ENCODE data around the gene GIMAP5.
"Not testable (repeated sequence)": the region's sequence is repeated elsewhere in the genome, so short reads cannot be mapped to it uniquely, and the experiment has no call there.

GIMAP5 gene

DNA sequence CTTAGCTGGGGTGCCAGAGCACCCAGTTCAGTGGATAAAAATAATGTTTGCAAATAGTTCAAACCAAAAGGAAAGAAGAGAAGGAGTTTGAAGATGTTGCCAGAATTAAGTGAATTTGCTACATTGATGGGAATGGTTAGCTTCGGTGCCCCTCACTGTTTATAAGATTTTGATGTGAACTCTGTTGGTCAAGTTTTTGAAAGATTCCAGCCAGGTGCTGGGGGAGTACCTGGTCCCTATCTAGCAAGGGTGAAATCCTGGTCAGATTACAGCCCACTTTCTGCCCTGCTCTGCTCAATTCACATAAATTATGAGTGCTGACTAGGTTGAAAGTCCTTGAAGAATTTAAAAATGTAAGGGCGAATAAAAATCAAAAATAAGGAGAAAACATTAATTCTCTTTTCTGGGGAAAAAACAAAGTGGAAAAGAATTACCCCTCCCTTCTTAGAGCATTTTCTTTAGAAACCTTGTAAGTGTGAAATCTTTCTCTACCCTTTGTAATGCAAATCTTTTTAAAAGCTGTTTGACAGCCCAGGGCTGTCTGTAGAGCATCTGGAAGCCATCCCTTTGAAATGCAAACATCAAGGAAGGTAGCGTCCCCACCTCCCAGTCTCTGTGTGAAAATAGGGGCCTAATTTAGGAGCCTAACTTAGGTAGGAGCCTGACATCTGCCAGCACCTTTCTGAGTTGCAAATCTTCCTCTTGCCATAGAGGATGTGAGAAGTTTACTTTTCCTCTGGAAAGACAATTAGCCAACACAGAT, 1.4 kb upstream of the GIMAP5 start:
- DNase-seq, result no peak

DNA sequence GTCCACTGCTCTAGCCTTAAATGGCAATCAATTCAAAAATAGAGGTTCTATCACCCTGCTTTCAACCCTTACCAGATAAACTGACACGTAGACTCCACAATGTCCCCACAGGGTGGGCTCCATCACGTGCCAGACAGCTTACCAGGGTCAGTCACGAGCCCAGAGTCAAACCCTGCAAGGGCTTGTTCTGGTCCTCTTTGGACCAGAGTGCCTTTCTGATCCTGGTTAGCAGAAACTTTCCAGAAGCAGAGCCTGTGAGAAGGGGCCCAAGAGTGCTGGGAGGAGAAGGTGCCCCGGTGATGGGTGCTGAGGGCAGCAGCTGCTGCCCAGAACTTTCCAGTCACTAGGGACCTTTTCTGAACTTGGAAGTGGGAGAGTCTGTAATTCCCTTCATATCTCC, 354 bp upstream of the GIMAP5 start:
- DNase-seq, result no peak

DNA sequence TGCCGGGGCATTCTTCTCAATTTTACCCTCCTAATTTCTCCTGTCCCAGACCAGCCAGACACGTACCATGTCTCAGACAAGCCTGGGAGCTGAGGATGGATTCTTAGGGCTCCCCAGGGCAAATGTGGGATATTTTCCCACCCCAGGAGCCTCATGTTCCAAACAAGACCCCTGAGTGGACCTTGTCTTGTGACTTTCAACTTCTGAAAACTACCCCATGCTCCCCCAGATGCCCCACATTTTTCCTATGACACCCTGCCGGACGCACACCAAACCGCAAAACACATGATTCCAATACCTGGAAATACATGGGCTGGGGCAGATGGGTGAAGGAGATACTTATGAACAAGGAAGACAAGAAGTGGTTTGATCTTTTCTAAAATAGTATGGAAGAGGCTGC, 874 bp downstream of the GIMAP5 start:
- DNase-seq, result no peak

DNA sequence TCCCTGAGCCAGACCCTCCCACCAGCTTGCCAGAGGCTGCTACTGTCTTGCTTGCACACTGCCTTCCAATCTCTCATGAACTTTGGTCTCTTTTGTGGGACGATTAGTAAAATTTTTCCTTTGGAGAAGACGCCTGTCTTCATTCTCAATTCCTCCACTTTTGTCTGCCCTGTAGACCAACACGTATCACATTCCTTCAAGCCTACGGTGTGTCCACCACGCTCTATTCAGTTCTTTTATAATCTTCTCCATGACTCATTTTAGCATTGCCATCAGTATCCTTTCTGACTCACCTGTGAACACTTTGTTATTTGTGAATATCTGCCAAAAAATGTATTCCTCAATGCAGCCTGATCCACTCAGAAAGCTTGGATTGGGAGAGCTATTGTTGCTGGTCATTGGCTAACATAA, 1.4 kb downstream of the GIMAP5 start:
- DNase-seq, result peak in 1 of 5 experiments; percentile 47

DNA sequence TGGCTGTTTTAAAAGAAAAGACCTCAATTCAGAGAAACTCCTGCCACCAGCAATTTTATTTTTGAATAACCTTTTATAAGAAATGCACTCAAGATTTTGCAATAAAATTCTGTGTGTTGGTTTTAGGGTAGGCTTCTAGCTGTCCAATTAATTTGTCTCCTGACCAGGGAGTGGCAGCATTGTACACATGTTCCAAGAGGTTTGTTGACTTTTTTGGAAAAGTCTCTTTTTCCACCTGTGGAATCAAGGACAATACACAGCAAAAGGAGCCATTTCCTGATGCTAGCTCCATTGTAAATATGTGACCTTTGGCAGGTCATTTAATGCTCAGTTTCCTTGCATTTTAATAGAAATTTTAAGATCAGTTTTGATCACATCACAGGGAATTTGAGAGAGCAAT, 1.8 kb downstream of the GIMAP5 start:
- DNase-seq, result no peak

DNA sequence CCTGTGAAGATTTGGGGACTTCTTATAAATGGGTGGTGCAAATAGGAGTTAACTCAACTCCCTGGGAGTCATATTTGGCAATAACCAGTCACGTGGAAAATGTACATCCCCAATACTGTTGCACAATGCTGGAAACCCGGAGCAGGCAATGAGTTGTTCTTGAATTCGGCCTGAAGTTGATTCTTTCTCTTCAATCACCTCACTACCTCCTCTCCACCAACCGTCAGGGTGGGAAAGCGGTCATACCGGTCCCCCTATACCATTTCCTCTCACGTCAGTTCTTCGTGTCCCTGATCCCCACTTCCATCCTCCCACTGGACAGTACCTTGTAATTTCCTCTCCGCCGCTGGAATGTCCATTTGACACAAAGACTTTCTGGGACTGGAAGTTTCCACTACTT, 2.8 kb downstream of the GIMAP5 start:
- DNase-seq, result no peak

- DNase-seq, result no peak
Measured at GRCh38 chr7:150742286-150742968, 5.2 kb downstream of the GIMAP5 start.

- DNase-seq, result no peak
Measured at GRCh38 chr7:150744041-150744656, 6.9 kb downstream of the GIMAP5 start.

- DNase-seq, result no peak
Measured at GRCh38 chr7:150745086-150745485, 7.9 kb downstream of the GIMAP5 start.

- DNase-seq, result no peak
Measured at GRCh38 chr7:150745876-150746275, 8.7 kb downstream of the GIMAP5 start.

DNA sequence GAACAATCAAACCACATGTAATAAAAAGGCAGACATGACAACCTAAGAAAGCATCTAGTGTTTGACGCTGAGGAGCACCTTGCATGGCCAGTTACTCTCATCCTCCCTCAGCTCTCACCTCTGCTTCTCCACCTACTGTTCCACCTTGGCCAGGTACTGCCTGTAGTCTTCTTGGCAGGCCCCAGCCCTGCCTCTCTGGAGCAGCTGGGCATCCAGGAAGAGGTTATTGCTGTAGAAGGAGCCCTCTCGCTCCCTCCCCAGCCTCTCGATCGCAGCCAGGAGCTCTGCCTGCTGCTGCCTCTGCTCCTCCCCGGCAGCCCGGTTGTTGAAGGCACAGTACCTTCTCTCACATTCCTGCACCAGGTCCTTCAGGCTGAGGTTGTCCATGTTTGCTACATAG, 9.7 kb downstream of the GIMAP5 start:
- DNase-seq, result no peak

DNA sequence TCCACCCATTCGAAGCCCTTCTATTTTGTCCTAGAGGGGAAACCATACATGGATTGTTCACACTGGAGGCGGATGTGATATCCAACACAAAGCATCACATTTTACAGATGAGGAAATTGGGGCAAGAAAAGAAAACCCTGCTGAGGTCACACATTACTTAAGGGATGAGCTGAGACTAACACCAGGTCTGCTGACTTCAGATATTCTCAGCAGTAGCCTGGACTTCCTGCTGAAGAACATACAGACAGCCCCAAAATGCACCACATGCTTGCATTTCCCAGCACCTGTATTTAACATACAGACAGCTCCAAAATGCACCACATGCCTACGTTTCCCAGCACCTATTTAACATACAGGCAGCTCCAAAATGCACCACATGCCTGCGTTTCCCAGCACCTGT, 11.2 kb downstream of the GIMAP5 start:
- DNase-seq, result peak in 1 of 5 experiments; percentile 52

GRCh38 chr7:150751702-150752101, 14.5 kb downstream of the GIMAP5 start:
- no peak for DNase-seq

GRCh38 chr7:150753239-150753638, 16.0 kb downstream of the GIMAP5 start:
- no peak for DNase-seq

GRCh38 chr7:150753826-150754603, 16.8 kb downstream of the GIMAP5 start:
- peak in 1 of 5 experiments; percentile 70 for DNase-seq

GRCh38 chr7:150754951-150755350, 17.7 kb downstream of the GIMAP5 start:
- peak in 1 of 5 experiments; percentile 32 for DNase-seq

DNA sequence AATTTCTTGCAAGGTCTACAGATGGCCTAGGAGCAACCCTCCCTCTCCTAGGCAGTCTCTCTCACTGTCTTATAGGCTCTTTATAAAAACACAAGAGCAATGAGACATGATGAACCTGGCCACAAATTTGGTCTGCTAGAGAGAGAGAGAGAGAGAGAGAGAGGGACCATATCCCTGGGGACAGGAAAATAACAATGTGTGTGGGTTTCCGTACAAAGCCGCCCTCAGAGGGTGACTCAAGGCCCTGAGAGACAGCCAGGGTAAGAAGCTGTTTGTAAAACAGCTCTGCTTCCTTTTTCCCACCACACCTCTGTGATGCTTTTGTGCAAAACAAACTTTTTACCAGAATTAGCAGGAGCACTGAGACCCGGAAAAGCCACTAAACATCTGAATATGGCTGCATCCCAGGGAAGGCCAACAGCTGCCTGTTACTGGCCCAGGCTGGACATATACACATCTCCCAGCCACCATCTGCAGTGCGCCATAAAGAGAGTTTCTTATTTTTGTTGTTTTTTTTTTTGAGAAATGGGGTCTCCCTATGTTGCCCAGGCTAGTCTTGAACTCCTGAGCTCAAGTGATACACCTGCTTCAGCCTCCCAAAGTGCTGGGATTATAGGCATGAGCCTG, 18.4 kb downstream of the GIMAP5 start:
- DNase-seq, result peak in 4 of 5 experiments; percentile 49 to 91 (median 65)

- no peak for DNase-seq
Measured at GRCh38 chr7:150756166-150756565, 18.9 kb downstream of the GIMAP5 start.

GRCh38 chr7:150756858-150757257, 19.6 kb downstream of the GIMAP5 start:
- DNase-seq, result peak in 1 of 5 experiments; percentile 79

- DNase-seq, result no peak
Measured at GRCh38 chr7:150759479-150759878, 22.3 kb downstream of the GIMAP5 start.

GRCh38 chr7:150766334-150766709, 29.1 kb downstream of the GIMAP5 start:
- DNase-seq, result no peak

- no peak for DNase-seq
Measured at GRCh38 chr7:150769768-150770167, 32.5 kb downstream of the GIMAP5 start.

DNA sequence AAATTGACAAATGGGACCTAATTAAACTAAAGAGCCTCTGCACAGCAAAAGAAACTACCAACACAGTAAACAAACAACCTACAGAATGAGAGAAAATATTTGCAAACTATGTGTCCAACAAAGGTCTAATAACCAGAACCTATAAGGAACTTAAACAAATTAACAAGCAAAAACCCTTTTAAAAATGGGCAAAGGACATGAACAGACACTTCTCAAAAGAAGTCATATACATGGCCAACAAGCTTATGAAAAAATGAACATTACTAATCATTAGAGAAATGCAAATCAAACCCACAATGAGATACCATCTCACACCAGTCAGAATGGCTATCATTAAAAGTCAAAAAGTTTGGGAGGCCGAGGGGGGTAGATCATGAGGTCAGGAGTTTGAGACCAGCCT, 36.9 kb downstream of the GIMAP5 start:
- DNase-seq, result not testable (repeated sequence)

Measured in T-helper 2 cell (primary cell).